DMS53 (cell line): ENCODE data around the gene LRIT2.
A peak's percentile ranks its signal among the peaks of the same experiment; 100 is the strongest.
"Not testable (repeated sequence)": the region's sequence is repeated elsewhere in the genome, so short reads cannot be mapped to it uniquely, and the experiment has no call there.

Source experiments
- DNase-seq: peaks from one replicate; lab custom pipeline; 2025; lab: John Stamatoyannopoulos, UW

LRIT2 gene

DNA sequence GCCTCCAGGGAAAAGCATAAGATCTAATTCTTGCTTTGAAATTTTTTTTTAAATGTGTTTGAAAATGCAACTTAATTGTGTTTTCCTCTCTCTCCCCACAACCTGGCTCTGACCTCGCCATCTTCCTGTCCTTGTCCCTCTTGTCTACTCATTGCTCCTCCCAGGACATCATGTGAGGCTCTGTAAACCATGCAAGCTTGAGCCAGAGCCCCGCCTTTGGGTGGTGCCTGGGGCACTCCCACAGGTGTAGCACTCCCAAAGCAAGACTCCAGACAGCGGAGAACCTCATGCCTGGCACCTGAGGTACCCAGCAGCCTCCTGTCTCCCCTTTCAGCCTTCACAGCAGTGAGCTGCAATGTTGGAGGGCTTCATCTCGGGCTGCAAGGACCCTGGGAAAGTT is 40.8 kb downstream of the LRIT2 start:
- peak; percentile 24 for DNase-seq

- no peak for DNase-seq
Observed at GRCh38 chr10:84181631-84182030, 43.7 kb downstream of the LRIT2 start.

DNA sequence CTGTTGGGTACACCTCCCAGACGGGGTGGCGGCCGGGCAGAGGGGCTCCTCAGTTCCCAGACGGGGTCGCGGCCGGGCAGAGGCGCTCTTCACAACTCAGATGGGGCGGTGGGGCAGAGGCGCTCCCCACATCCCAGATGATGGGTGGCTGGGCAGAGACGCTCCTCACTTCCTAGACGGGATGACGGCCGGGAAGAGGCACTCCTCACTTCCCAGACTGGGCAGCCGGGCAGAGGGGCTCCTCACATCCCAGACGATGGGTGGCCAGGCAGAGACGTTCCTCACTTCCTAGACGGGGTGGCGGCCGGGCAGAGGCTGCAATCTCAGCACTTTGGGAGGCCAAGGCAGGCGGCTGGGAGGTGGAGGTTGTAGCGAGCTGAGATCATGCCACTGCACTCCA is 45.0 kb downstream of the LRIT2 start:
- not testable (repeated sequence) for DNase-seq

GRCh38 chr10:84179059-84179710 is 46.2 kb downstream of the LRIT2 start:
- DNase-seq, result peak; percentile 93

DNA sequence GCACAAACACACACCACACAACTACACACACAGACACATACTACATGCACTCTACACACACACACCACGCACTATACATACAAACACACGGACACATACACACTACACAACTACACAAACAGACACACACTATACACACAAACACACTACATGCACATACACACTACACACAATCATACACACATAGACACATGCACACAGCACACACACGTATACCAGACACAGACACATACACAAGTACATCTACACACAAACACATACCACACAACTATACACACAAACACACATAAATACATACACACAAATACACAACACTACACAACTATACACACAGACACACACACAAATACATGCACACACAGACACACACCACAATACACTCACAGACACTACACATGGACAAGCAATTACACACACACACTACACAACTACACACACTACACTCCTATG is 47.2 kb downstream of the LRIT2 start:
- no peak for DNase-seq

- DNase-seq, result peak; percentile 14
Observed at GRCh38 chr10:84177541-84178141, 47.7 kb downstream of the LRIT2 start.

DNA sequence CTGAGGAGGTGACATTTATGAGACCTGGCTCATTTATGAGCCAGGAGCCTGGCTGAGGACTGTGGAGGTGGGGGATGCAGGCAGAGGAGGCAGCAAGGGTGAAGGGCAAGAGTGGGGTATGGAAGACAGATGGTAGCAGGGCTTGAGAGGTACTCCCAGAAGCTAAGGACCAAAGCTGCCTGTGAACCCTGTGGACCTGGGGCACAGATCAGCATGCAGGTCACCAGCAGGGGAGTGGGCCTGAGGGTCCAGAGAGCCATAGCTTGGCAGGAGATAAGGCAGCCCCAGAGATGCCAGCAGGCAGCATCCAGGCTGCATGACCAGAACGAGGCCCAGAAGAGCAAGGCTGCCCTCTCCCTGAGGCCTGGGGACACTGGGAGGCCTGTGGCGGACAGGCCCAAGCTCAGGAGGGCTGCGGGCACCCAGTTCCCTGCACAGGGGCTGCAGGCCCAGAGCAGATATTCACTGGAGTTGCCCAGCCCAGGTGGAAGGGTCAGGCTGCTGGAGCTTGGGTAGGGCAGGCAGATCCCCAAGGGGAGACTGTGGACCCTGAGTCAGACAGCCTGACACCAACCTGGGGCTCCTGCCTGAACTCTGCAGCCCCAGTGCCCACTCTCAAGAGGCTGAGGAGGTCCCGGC is 48.4 kb downstream of the LRIT2 start:
- DNase-seq, result no peak

DNA sequence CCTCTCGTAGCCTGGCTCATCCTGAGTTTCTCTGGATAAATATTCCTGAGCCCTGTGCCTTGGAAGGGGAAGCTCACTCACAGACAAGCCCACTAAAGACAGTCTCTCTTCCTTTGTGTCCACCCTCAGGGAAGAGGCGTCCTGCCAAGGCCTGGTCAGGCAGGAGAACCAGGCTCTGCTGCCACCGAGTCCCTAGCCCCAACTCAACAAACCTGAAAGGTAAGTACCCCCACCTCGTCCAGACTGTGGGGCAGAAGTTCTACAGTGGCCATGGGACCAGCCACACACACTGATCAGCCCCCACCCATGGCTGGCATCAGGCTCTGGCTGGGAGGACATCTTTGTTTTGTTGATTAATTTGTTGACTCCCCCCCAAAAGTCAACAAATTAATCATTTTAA is 49.0 kb downstream of the LRIT2 start:
- DNase-seq, result no peak

GRCh38 chr10:84175436-84175835 is 49.9 kb downstream of the LRIT2 start:
- no peak for DNase-seq

DNA sequence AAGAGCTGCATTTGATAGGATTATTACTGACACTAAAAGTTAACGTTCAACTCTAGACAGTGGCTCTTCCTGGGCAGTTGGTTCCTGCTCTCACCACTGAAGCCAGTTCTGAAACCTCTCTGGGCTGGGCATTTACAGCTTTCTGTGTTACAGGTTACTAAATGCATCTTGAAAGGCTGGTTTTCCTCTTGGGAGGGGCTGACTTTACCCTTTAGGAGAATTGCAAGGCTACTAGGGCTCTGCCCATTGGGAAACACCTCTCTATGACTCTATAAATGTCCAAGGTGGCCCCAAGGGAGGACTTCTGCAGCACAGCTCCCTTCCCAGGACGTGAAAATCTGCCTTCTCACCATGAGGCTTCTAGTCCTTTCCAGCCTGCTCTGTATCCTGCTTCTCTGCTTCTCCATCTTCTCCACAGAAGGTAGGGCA is 51.8 kb downstream of the LRIT2 start, which contains the start of gene GPR15LG:
TSS of gene GPR15LG (plus strand) at position 301 of the 429 bp plus-strand sequence. CDS start at position 352, 51 bp downstream.
- no peak for DNase-seq

DNA sequence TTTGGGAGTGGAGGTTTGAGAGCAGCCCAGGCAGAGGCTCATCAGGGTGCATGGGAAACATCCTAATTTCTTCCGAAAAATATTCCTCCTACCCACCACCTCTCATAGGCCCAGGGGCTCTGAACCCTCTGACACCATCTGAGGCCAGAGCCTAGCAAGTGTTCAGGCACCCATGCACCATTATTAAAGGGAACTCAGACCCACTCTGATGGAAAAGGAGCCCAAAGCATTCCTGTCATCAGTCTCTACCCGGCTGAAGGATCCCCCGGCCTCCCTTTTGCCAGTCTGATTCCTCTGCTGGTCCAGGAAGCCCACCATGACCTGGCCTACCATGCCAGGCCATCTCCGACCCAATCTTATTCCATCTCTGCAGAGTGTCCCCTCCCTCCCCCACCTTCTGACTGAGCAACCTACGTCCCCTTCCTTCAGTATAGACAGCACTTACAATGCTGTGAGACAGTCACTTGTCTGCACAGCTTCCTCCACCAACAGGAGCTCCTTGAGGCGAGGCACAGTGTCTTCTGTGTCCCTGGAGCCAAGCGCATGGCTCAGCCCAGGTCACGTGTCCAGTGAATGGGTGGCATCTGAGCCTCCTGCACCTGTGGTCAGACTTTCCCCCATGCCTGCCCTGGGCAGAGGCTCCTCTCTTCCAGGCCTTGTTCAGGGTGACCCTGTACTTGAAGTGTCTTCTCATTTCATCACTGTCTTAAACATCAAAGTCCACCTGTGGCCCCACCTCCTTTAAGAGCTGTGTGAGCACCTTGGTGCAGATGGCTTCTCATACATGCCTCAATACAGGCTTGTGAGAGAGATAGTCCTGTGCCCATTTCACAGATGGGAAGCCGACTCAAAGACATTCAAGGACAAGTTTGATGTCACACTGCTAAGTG is 52.6 kb downstream of the LRIT2 start:
- no peak for DNase-seq

DNA sequence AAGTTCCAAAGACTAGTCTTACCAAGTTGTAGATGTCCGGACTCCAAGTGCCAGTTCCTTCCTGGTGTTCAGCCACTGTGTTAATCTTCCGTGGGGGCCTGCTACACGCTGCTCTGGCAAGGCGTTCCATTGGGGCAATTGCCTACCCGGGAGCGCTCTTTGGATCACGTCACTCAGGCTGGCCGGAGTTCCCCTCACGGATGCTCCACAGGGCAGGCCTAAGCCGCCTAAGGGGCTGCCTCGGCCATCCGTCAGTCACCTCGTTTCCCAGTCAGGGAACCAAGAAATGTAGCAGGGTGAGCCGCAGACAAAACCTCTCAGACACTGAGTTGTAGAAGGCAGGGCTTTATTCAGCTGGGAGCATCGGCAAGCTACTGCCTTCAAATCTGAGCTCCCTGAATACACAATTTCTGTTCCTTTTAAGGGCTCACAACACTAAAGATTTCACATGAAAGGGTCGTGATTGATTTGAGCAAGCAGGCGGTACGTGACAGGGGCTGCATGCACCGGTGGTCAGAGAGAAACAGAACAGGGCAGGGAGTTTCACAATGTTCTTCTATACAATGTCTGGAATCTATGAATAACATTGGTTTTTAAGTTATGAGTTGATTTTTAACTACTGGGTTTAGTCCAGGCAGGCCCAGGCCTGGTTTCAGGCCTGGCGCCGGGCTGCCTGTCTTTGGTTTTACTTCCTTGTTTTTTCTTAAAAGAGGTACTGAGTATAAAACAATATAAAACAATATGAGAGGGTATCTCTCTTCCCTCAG is 53.5 kb downstream of the LRIT2 start:
- not testable (repeated sequence) for DNase-seq

- DNase-seq, result not testable (repeated sequence)
Observed at GRCh38 chr10:84171237-84171636, 54.1 kb downstream of the LRIT2 start.
